ENCODE measurements around the gene HNMT. TPM values are rescaled to one million over a fixed set of nuclear protein-coding genes. Genes with fewer than 3 reads are reported as not detected.

The HNMT gene
- total and polyA plus RNA-seq, 2 of the 8 experiments (the other 6 are each of a cell fraction or from before 2014, with no cell fraction given), result 1.6 to 3.6 TPM

- Histone ChIP-seq H2BK120ac (replicated peaks; ENCODE audit: low read depth, low read length) (no peak overlapping the region), H3K79me2 (ENCODE audit: control insufficient read depth in 1 of 2, insufficient read depth in 2 of 2, low read length in 2 of 2) (no peaks in the 10 kb centered on the region), H3K14ac (ENCODE audit: insufficient read length) (no peak overlapping the region), H2BK20ac (ENCODE audit: low read length) (no peak overlapping the region), H3K9ac (replicated peaks in 1 of 4; ENCODE audit: extremely low read depth in 1 of 4, low read depth in 3 of 4, low read length in 3 of 4) (no peak overlapping the region), H3K4me2 (ENCODE audit: insufficient read depth in 1 of 2, low read depth in 2 of 2, low read length in 2 of 2) (no peak overlapping the region), H3K9me3 (ENCODE audit: insufficient read depth in 2 of 2, low read depth in 1 of 2, low read length in 1 of 2) (no peaks in the 10 kb centered on the region), H4K91ac (replicated peaks; ENCODE audit: insufficient read length, low read length) (no peak overlapping the region), H3K23ac (ENCODE audit: insufficient read length) (no peak overlapping the region), H3K18ac (ENCODE audit: extremely low read depth, low read length) (no peak overlapping the region), H4K5ac (ENCODE audit: insufficient read length, low read depth, low read length) (no peak overlapping the region), H3K4me3 (ENCODE audit: extremely low read depth in 1 of 4, insufficient read depth in 2 of 4, low read depth in 3 of 4, low read length in 4 of 4) (no peak overlapping the region), H3K4ac (replicated peaks; ENCODE audit: insufficient read length, low read depth, low read length) (no peak overlapping the region), H2BK12ac (ENCODE audit: low read depth, low read length) (no peak overlapping the region), H4K8ac (ENCODE audit: extremely low read depth, insufficient read depth, low read length) (no peak overlapping the region), H3K4me1 (replicated peaks in 1 of 4; ENCODE audit: control insufficient read depth in 3 of 4, insufficient read depth in 4 of 4, low read length in 3 of 4) (peaks cover 0 to 4% (median 0%) of the 10 kb centered on the region in 4 experiments; a peak in 1 of 7 replicates), H3K79me1 (ENCODE audit: low read depth, low read length) (no peaks in the 10 kb centered on the region), H3K27ac (ENCODE audit: low read depth, low read length) (no peak overlapping the region), H2BK5ac (ENCODE audit: low read depth, low read length) (no peak overlapping the region), H3K27me3 (replicated peaks in 1 of 4; ENCODE audit: control insufficient read depth in 3 of 4, extremely low read depth in 1 of 4, insufficient read depth in 3 of 4, low read length in 3 of 4) (no peaks in the 10 kb centered on the region), H2AFZ (ENCODE audit: low read length) (peak overlapping the region; percentile 19; the same call in 1 of the 2 replicates), H2AK5ac (ENCODE audit: low read depth, low read length) (no peak overlapping the region), H3K23me2 (ENCODE audit: low read depth, low read length) (no peaks in the 10 kb centered on the region), H2BK15ac (ENCODE audit: low read length) (no peak overlapping the region), H4K20me1 (replicated peaks in 1 of 2; ENCODE audit: control insufficient read depth in 1 of 2, insufficient read depth in 2 of 2, low read length in 2 of 2) (no peaks in the 10 kb centered on the region), H3K56ac (replicated peaks; ENCODE audit: insufficient read length, low read depth, low read length) (no peak overlapping the region), H3K36me3 (ENCODE audit: control insufficient read depth in 2 of 4, insufficient read depth in 4 of 4, low read length in 3 of 4) (no peaks in the 10 kb centered on the region)
- ChIA-PET POLR2A (ENCODE audit: partially characterized antibody) (interaction anchor here (2.6 kb wide), 1 partner anchor 11 kb away, joined by 5 read pairs; the partner anchor contains the start of gene HNMT), CTCF (ENCODE audit: partially characterized antibody) (no interaction called here)
- WGBS, 2 experiments (ENCODE audit: extremely low coverage in 1 of 2, insufficient coverage in 1 of 2, insufficient read length in 1 of 2, insufficient replicate concordance in 2 of 2, low coverage in 1 of 2, low lambda C conversion rate in 2 of 2, missing lambda C conversion rate in 1 of 2), result 76% methylated on average over 7 of the region's 8 CpGs; no CpG with 5 or more reads in 1 of the 2 experiments
- DNase-seq (ENCODE audit: low read depth in 1 of 2, low spot score in 2 of 2) (no peak), FAIRE-seq (no peak)
- no peak for TF ChIP-seq NRF1 (IDR thresholded peaks at IDR 0.05; ENCODE audit: low read depth, low read length)
- TF ChIP-seq TAF1 (IDR thresholded peaks at IDR 0.05; ENCODE audit: low read depth, low read length), result no peak
- no peak for TF ChIP-seq KDM5A (IDR thresholded peaks at IDR 0.05; ENCODE audit: low read length)
- TF ChIP-seq POLR2AphosphoS5 (IDR thresholded peaks at IDR 0.05; ENCODE audit: low read depth, low read length), result no peak
- TF ChIP-seq CBX5 (IDR thresholded peaks at IDR 0.05; ENCODE audit: low read depth, low read length), result no peak
- no peak for TF ChIP-seq FOSL1 (IDR thresholded peaks at IDR 0.05; ENCODE audit: insufficient read depth, low read depth, low read length)
- TF ChIP-seq MAFK (IDR thresholded peaks at IDR 0.05; ENCODE audit: low read depth, low read length), result no peak
Measured at GRCh38 chr2:137975280-137976271, 11.3 kb downstream of the HNMT start.
